NCI-H446 treated with DMSO at 0.1 percent for 48 hours (cell line): ENCODE data around the gene ADGRE1.
A peak's percentile ranks its signal among the peaks of the same experiment; 100 is the strongest.

Experiments
- DNase-seq: peaks from one replicate; lab custom pipeline; 2025; lab: John Stamatoyannopoulos, UW

Gene ADGRE1

GRCh38 chr19:6958791-6959190, 71.4 kb downstream of the ADGRE1 start:
- no peak for DNase-seq

GRCh38 chr19:6963244-6963852, 76.0 kb downstream of the ADGRE1 start:
- DNase-seq = no peak

GRCh38 chr19:6963937-6964336, 76.6 kb downstream of the ADGRE1 start:
- DNase-seq = no peak

- DNase-seq = no peak
Measured at GRCh38 chr19:6967967-6968366, 80.6 kb downstream of the ADGRE1 start.

- no peak for DNase-seq
Measured at GRCh38 chr19:6969490-6969889, 82.1 kb downstream of the ADGRE1 start.

- DNase-seq = no peak
Measured at GRCh38 chr19:6970021-6970420, 82.6 kb downstream of the ADGRE1 start.

- peak; percentile 14 for DNase-seq
Measured at GRCh38 chr19:6970443-6970842, 83.1 kb downstream of the ADGRE1 start.

GRCh38 chr19:6971366-6971765, 84.0 kb downstream of the ADGRE1 start:
- DNase-seq = no peak

GRCh38 chr19:6976197-6976596, 88.8 kb downstream of the ADGRE1 start:
- DNase-seq = no peak

- DNase-seq = no peak
Measured at GRCh38 chr19:6979399-6979798, 92.0 kb downstream of the ADGRE1 start.

GRCh38 chr19:6983448-6983847, 96.1 kb downstream of the ADGRE1 start:
- no peak for DNase-seq

GRCh38 chr19:6987850-6988249, 100.5 kb downstream of the ADGRE1 start:
- no peak for DNase-seq

GRCh38 chr19:6988257-6988656, 100.9 kb downstream of the ADGRE1 start:
- no peak for DNase-seq
